RWPE2 (cell line): ENCODE measurements around the gene SELENOV.

Source experiments
- ATAC-seq: fragments of 200-7000 bp; cut with Tn5 transposase; 3 replicates; pipeline ENCODE4 v1.9.1; 2021; ENCODE audit warnings: low read depth
- DNase-seq: peaks from one replicate; pipeline ENCODE4 v3.0.0-alpha.2; 2020; ENCODE audit warnings: low spot score
- H3K27ac ChIP-seq: fragments of 450-650 bp; 2 replicates; pipeline ENCODE4 v1.5.1; 2017; ENCODE audit warnings: mild to moderate bottlenecking; ENCODE audit not compliant: poor library complexity, severe bottlenecking
- H3K27me3 ChIP-seq: fragments of 250-450 bp; sonication (Bioruptor Pico); 2 replicates; pipeline ENCODE4 v1.5.1; 2021; ENCODE audit warnings: mild to moderate bottlenecking, moderate library complexity; ENCODE audit not compliant: insufficient read depth, poor library complexity, severe bottlenecking
- H3K36me3 ChIP-seq: fragments of 250-450 bp; sonication (Bioruptor Pico); 2 replicates; pipeline ENCODE4 v1.5.1; 2020; ENCODE audit warnings: low read depth, mild to moderate bottlenecking, moderate library complexity
- H3K4me1 ChIP-seq: fragments of 250-450 bp; sonication (Bioruptor Pico); 2 replicates; pipeline ENCODE4 v1.5.1; 2021; ENCODE audit warnings: mild to moderate bottlenecking, moderate library complexity; ENCODE audit not compliant: insufficient read depth, poor library complexity, severe bottlenecking
- H3K4me3 ChIP-seq: fragments of 250-450 bp; sonication (Bioruptor Pico); 2 replicates; pipeline ENCODE4 v1.5.1; 2021; ENCODE audit warnings: mild to moderate bottlenecking, moderate library complexity; ENCODE audit not compliant: severe bottlenecking
- H3K9me3 ChIP-seq: fragments of 250-450 bp; sonication (Bioruptor Pico); 2 replicates; pipeline ENCODE4 v1.5.1; 2021; ENCODE audit warnings: mild to moderate bottlenecking, moderate library complexity; ENCODE audit not compliant: severe bottlenecking
- TF ChIP-seq, protein P1 (sequence below): fragments of 450-650 bp; IDR thresholded peaks from one replicate; pipeline ENCODE4 v1.5.1; 2017; ENCODE audit warnings: mild to moderate bottlenecking, moderate library complexity; ENCODE audit not compliant: poor library complexity, severe bottlenecking

SELENOV gene

DNA sequence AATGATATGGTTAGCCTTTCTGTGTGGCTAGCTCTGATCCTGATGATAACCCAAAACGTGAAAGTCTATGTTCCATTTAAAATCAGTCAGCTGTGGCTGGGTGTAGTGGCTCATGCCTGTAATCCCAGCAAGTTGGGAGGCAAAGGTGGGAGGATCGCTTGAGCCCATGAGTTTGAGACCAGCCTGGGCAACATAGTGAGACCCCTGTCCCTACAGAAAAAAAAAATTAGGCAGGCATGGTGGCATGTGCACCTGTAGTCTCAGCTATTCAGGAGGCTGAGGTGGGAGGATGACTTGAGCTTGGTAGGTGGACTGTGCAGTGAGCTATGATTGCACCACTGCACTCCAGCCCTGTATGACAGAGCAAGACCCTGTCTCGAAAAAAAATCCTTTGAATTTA is 18.9 kb downstream of the SELENOV start:
- Histone ChIP-seq H3K36me3 (peaks cover under 1% of the 10 kb centered on the region; the same call in 1 of the 2 replicates), H3K4me1 (peaks cover 11% of the 10 kb centered on the region), H3K27ac (no peak overlapping the region), H3K27me3 (no peaks in the 10 kb centered on the region), H3K4me3 (no peak overlapping the region), H3K9me3 (no peaks in the 10 kb centered on the region)
- TF ChIP-seq, protein P1, sequence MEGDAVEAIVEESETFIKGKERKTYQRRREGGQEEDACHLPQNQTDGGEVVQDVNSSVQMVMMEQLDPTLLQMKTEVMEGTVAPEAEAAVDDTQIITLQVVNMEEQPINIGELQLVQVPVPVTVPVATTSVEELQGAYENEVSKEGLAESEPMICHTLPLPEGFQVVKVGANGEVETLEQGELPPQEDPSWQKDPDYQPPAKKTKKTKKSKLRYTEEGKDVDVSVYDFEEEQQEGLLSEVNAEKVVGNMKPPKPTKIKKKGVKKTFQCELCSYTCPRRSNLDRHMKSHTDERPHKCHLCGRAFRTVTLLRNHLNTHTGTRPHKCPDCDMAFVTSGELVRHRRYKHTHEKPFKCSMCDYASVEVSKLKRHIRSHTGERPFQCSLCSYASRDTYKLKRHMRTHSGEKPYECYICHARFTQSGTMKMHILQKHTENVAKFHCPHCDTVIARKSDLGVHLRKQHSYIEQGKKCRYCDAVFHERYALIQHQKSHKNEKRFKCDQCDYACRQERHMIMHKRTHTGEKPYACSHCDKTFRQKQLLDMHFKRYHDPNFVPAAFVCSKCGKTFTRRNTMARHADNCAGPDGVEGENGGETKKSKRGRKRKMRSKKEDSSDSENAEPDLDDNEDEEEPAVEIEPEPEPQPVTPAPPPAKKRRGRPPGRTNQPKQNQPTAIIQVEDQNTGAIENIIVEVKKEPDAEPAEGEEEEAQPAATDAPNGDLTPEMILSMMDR = no peak
- no peak for DNase-seq
- no peak for ATAC-seq

DNA sequence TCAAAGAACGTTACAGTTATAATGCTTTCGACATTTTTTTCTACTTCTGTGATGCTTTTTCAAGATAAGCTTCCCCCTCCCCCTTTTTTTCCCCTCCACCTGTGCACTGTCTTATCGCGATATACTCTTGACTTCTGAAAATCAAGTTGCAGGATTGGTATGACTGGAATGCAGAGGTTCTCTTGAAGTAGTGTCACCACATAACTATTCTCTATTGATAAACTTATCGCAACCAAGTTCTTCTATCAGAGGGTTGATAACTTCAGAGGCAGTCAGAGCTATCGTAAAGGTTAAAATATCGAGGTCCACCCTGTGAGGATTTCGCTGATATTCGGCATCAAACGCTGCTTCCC is 24.2 kb downstream of the SELENOV start:
- Histone ChIP-seq H3K27me3 (no peaks in the 10 kb centered on the region), H3K9me3 (no peaks in the 10 kb centered on the region), H3K4me1 (peaks cover 25% of the 10 kb centered on the region), H3K27ac (peak overlapping the region; percentile 52), H3K36me3 (peaks cover 5% of the 10 kb centered on the region; the same call in 1 of the 2 replicates), H3K4me3 (peak overlapping the region; percentile 96)
- TF ChIP-seq, protein P1 = no peak
- DNase-seq (no peak), ATAC-seq (peak; percentile 37; the same call in 2 of the 3 replicates)

DNA sequence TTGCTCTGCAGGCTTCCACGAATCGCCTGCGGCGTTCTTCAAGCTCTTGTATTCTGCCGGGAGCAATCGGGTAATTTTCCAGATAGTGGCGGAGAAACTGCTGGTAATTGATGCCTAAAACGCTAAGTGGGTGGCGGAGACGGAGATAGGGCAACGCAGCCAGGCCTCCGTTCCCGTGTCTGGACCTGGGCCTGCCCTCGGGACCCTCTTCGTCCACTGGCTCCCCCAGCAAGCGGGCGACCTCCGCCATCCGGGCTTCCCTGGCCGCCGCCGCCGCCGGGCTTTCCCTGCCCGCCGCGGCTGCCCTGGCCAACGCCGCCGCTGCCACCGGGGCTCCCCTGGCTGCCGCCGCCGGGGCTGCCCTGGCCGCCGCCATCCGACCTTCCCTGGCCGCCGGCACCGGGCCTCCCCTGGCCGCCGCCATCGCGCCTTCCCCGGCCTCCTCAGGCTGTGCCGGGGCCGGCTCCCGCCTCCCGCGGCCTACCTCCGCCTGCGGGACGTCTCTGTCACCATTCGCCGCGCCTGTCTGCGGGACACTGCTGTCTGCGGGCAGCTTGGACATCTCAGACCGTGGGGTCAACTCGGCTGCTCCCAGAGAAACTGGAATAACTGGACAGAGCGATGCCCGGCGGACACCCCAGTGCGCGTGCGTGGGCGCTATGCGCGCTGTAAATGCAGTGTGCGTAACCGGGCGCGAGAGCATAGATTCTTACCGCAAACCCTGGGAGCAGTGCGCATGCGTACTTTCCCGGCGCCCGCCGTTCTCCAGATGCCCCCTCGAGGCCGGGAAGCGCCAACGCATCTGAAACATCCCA is 24.8 kb downstream of the SELENOV start, which contains the start of gene EID2:
Gene EID2, minus strand, starts transcription at position 644 of the 815 bp plus-strand sequence. Its CDS starts 82 bp downstream, at position 562.
- no peaks in the 10 kb centered on the region for H3K27me3 ChIP-seq
- peaks cover 27% of the 10 kb centered on the region for H3K4me1 ChIP-seq
- H3K36me3 ChIP-seq = peaks cover 5% of the 10 kb centered on the region; the same call in 1 of the 2 replicates
- peak within 1 kb of the TSS; percentile 52 for H3K27ac ChIP-seq
- no peaks in the 10 kb centered on the region for H3K9me3 ChIP-seq
- DNase-seq (peak; percentile 90), ATAC-seq (peak; percentile 87)
- TF ChIP-seq, protein P1 = peak; percentile 87
- peak within 1 kb of the TSS; percentile 96 for H3K4me3 ChIP-seq

DNA sequence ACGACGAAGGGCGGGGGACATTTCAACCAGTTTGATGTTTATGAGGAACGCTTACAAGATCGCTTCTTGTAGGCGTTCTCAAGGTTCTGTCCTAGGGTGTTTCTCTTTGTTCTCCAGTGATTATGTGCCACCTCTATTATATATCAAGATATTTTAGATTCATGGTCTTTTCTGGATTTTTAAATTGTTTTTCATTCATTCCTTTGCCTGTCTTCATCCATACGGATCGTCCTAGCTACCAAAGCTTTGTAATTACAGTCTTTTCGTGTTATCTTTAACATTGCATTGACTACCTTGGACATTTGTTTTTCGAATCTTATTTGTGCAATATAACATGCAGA is 25.4 kb downstream of the SELENOV start:
- TF ChIP-seq, protein P1 = peak; percentile 71
- Histone ChIP-seq H3K27me3 (no peaks in the 10 kb centered on the region), H3K4me3 (peak overlapping the region; percentile 96), H3K36me3 (peaks cover 5% of the 10 kb centered on the region; the same call in 1 of the 2 replicates), H3K27ac (no peak overlapping the region), H3K4me1 (peaks cover 27% of the 10 kb centered on the region), H3K9me3 (no peaks in the 10 kb centered on the region)
- ATAC-seq (no peak), DNase-seq (no peak)

DNA sequence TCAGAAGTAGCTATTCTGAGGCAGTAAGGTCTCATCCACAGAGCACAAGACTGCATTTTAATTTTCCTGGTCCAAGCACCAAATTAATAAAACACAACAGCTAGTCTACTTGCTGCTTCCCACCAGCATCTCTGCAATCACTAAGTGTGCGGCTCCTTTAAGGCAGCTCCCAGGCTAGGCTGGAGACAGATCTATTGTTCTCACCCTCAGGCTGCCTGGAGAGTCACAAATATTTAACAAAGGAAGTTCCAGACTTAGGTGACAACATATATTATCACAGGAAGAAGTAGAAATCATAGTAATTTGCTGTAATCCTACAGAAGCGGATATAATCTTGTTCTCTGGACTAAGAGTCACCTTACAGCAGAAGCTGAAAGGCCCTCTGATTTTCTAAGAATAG is 27.3 kb downstream of the SELENOV start:
- ATAC-seq (no peak), DNase-seq (no peak)
- no peaks in the 10 kb centered on the region for H3K27me3 ChIP-seq
- no peak overlapping the region for H3K4me3 ChIP-seq
- H3K4me1 ChIP-seq = peaks cover 27% of the 10 kb centered on the region
- H3K27ac ChIP-seq = peak overlapping the region; percentile 55
- TF ChIP-seq, protein P1 = no peak
- peaks cover 5% of the 10 kb centered on the region; the same call in 1 of the 2 replicates for H3K36me3 ChIP-seq
- no peaks in the 10 kb centered on the region for H3K9me3 ChIP-seq
